ENCODE results near the gene SEPTIN1.

DNA sequence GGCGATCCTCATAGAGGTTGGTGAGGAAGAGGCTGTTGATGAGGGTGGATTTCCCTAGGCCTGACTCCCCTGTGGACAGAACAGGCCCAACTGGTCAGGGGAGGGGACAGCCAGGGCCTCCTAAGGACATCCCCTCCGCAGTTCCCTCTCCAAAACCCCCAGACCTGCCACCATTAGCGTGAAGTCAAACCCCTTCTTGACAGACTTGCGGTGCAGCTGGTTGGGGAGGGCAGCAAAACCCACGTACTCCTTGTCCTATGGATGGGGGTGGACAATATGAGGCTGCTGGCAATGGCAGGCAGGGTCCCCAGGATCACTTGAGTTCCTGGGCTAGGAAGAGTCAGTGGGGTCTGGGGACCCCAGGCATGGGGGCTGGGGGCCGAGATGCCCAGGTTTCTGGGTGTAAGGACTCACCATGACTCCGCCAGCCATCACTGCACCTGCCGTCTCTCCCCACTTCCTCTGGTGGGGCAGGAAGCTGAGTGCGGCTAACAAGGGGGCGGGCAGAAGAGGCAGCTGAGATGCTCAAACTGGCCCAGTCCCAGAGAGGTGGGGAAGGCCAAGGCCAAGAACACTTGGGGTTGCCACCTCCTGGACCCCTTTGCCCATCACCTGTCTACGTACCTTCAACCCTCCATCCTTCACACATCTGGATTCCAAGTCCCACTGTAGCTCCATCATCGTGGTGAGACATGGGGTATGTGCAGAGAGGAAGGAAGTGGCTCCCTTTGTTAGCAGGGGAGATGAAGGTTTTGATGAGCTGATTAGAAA is at the start of gene SEPTIN1:
- TF ChIP-seq, protein P1, sequence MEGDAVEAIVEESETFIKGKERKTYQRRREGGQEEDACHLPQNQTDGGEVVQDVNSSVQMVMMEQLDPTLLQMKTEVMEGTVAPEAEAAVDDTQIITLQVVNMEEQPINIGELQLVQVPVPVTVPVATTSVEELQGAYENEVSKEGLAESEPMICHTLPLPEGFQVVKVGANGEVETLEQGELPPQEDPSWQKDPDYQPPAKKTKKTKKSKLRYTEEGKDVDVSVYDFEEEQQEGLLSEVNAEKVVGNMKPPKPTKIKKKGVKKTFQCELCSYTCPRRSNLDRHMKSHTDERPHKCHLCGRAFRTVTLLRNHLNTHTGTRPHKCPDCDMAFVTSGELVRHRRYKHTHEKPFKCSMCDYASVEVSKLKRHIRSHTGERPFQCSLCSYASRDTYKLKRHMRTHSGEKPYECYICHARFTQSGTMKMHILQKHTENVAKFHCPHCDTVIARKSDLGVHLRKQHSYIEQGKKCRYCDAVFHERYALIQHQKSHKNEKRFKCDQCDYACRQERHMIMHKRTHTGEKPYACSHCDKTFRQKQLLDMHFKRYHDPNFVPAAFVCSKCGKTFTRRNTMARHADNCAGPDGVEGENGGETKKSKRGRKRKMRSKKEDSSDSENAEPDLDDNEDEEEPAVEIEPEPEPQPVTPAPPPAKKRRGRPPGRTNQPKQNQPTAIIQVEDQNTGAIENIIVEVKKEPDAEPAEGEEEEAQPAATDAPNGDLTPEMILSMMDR (IDR thresholded peaks at IDR 0.05; ENCODE audit: low read depth, low read length), result no peak
- no peak for TF ChIP-seq MYC (IDR thresholded peaks at IDR 0.05; ENCODE audit: low read depth, low read length)
